Neural cell (in vitro differentiated cells): ENCODE measurements around the gene GAS2L3.

Experiments
- EP300 ChIP-seq: fragments of 450-650 bp; conservative IDR thresholded peaks from 2 replicates; pipeline ENCODE4 v1.6.1; 2014; ENCODE audit warnings: antibody characterized with exemption, mild to moderate bottlenecking, moderate library complexity; ENCODE audit not compliant: poor library complexity, severe bottlenecking
- EZH2 ChIP-seq: fragments of 200-600, 300-800 bp; shearing (Covaris generic), sonication (generic); IDR thresholded peaks from 2 replicates; pipeline ENCODE4 v1.6.1; 2014; ENCODE audit warnings: antibody characterized with exemption, low read length, borderline replicate concordance, mild to moderate bottlenecking; ENCODE audit not compliant: insufficient read depth, poor library complexity, severe bottlenecking
- MXI1 ChIP-seq: fragments of 450-650 bp; conservative IDR thresholded peaks from 2 replicates; pipeline ENCODE4 v1.6.1; 2014; ENCODE audit warnings: antibody characterized with exemption, mild to moderate bottlenecking; ENCODE audit not compliant: poor library complexity, severe bottlenecking
- POLR2AphosphoS5 ChIP-seq: IDR thresholded peaks from 2 replicates; pipeline ENCODE4 v1.6.1; 2012
- RAD21 ChIP-seq: fragments of 450-650 bp; conservative IDR thresholded peaks from 2 replicates; pipeline ENCODE4 v1.6.1; 2014; ENCODE audit warnings: antibody characterized with exemption, mild to moderate bottlenecking, moderate library complexity
- SMC3 ChIP-seq: fragments of 450-650 bp; conservative IDR thresholded peaks from 2 replicates; pipeline ENCODE4 v1.6.1; 2014; ENCODE audit warnings: antibody characterized with exemption, mild to moderate bottlenecking, moderate library complexity; ENCODE audit not compliant: poor library complexity
- TAF1 ChIP-seq: IDR thresholded peaks from 2 replicates; pipeline ENCODE4 v1.6.1; 2012; ENCODE audit warnings: low read depth
- TF ChIP-seq, protein P1 (sequence below): fragments of 450-650 bp; IDR thresholded peaks from 2 replicates; pipeline ENCODE4 v1.5.1; 2014; ENCODE audit warnings: antibody characterized with exemption, mild to moderate bottlenecking, moderate library complexity; ENCODE audit not compliant: poor library complexity, severe bottlenecking
- TF ChIP-seq, protein P2 (sequence below): IDR thresholded peaks from 2 replicates; pipeline ENCODE4 v1.6.1; 2012; ENCODE audit warnings: borderline replicate concordance

DNA sequence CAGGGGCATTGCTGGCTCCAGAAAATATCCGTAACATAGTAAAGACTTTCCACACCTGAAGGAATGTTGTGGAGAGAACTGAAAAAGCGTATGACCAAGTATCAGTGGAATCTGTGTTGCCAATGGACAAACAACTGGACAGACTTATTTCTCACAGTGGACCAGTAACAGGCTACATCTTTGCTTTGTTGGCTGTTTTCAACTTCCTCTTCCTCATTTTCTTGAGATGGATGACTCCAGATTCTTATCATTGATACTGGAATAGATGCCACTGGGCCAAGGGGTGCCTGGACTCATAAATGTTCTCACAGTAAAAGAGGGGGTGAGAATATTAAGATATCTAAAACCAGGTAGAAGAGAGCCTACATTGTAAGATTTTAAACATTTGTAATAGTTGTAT lies 6.4 kb downstream of the GAS2L3 start:
- TF ChIP-seq RAD21 (no peak), SMC3 (no peak), POLR2AphosphoS5 (no peak), EZH2 (no peak), EP300 (no peak), TAF1 (no peak), MXI1 (no peak)
- TF ChIP-seq, protein P1, sequence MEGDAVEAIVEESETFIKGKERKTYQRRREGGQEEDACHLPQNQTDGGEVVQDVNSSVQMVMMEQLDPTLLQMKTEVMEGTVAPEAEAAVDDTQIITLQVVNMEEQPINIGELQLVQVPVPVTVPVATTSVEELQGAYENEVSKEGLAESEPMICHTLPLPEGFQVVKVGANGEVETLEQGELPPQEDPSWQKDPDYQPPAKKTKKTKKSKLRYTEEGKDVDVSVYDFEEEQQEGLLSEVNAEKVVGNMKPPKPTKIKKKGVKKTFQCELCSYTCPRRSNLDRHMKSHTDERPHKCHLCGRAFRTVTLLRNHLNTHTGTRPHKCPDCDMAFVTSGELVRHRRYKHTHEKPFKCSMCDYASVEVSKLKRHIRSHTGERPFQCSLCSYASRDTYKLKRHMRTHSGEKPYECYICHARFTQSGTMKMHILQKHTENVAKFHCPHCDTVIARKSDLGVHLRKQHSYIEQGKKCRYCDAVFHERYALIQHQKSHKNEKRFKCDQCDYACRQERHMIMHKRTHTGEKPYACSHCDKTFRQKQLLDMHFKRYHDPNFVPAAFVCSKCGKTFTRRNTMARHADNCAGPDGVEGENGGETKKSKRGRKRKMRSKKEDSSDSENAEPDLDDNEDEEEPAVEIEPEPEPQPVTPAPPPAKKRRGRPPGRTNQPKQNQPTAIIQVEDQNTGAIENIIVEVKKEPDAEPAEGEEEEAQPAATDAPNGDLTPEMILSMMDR, result no peak
- TF ChIP-seq, protein P2, sequence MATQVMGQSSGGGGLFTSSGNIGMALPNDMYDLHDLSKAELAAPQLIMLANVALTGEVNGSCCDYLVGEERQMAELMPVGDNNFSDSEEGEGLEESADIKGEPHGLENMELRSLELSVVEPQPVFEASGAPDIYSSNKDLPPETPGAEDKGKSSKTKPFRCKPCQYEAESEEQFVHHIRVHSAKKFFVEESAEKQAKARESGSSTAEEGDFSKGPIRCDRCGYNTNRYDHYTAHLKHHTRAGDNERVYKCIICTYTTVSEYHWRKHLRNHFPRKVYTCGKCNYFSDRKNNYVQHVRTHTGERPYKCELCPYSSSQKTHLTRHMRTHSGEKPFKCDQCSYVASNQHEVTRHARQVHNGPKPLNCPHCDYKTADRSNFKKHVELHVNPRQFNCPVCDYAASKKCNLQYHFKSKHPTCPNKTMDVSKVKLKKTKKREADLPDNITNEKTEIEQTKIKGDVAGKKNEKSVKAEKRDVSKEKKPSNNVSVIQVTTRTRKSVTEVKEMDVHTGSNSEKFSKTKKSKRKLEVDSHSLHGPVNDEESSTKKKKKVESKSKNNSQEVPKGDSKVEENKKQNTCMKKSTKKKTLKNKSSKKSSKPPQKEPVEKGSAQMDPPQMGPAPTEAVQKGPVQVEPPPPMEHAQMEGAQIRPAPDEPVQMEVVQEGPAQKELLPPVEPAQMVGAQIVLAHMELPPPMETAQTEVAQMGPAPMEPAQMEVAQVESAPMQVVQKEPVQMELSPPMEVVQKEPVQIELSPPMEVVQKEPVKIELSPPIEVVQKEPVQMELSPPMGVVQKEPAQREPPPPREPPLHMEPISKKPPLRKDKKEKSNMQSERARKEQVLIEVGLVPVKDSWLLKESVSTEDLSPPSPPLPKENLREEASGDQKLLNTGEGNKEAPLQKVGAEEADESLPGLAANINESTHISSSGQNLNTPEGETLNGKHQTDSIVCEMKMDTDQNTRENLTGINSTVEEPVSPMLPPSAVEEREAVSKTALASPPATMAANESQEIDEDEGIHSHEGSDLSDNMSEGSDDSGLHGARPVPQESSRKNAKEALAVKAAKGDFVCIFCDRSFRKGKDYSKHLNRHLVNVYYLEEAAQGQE, result no peak
